Adrenal gland (tissue), 12 donors: Measurements from ENCODE around the gene PBX1. TPM values are rescaled to one million over a fixed set of nuclear protein-coding genes. Genes with fewer than 3 reads are reported as not detected.

Source experiments
- DNase-seq, 7 donors: peaks; one replicate each; pipeline ENCODE4 v3.0.0-alpha.2; 2019 to 2020
- H3K27ac ChIP-seq, 5 donors: fragments of 200-600 bp; sonication (generic) in 4 of 5; 1 replicate in 3 of 5; 2 replicates in 2 of 5; pipeline versions ENCODE4 v1.5.1 to v1.8.0; 2016 to 2020; ENCODE audit warnings: mild to moderate bottlenecking in 1 of 5
- H3K27me3 ChIP-seq: fragments of 200-600 bp; 2 replicates; pipeline ENCODE4 v1.8.0; 2021
- H3K36me3 ChIP-seq, 2 donors: fragments of 200-600 bp; replicated peaks in 1 of 2; 1 replicate in 1 of 2; 2 replicates in 1 of 2; pipeline versions ENCODE4 v1.5.1 to v1.8.0; 2018 to 2022
- H3K4me1 ChIP-seq, 2 donors: fragments of 200-600 bp; replicated peaks in 1 of 2; 1 replicate in 1 of 2; 2 replicates in 1 of 2; pipeline versions ENCODE4 v1.5.1 to v1.8.0; 2018 to 2021
- H3K4me3 ChIP-seq, 4 donors: fragments of 200-600 bp; sonication (generic) in 3 of 4; one replicate each; pipeline ENCODE4 v1.5.1; 2016 to 2018
- H3K9me3 ChIP-seq, 3 donors: fragments of 200-600 bp; sonication (generic) in 1 of 3; replicated peaks in 1 of 3; 1 replicate in 2 of 3; 2 replicates in 1 of 3; pipeline versions ENCODE4 v1.5.1 to v1.8.0; 2016 to 2021
- POLR2A ChIP-seq, 2 donors: fragments of 450-650 bp; IDR thresholded peaks; one replicate each; pipeline ENCODE4 v1.6.1; 2017; ENCODE audit warnings: antibody characterized with exemption in 2 of 2, mild to moderate bottlenecking in 2 of 2, moderate library complexity in 1 of 2
- WGBS, 4 donors: extraction: QIAGEN DNeasy Blood & Tissue Kit in 2 of 4; methylation state at CpG; one replicate each; pipeline versions ENCODE4 v1.1.5 to v1.1.7; 2013 to 2017; 5-methylcytosine and 5-hydroxymethylcytosine counted together
- intact Hi-C, 2 donors: fragments of 100-400 bp; cut with DNase I; formaldehyde crosslinking; loops; one replicate each; pipeline versions ENCODE4 v1.14.1 to v1.15.0; 2022 to 2023
- polyA plus RNA-seq, 3 donors: library from polyadenylated mRNA; stranded (reverse); fragments of 200-250 nt in 2 of 3; fragments of 350-450 nt in 1 of 3; fragmentation: Illumina TruSeq in 1 of 3; extraction: RNeasy Lipid Tissue Mini Kit (QIAGEN cat#74804) in 1 of 3; gene quantifications; one replicate each; pipeline ENCODE4 v1.2.3, GENCODE V29; 2013 to 2014
- total RNA-seq, 9 donors: library from RNA; depleted of rRNA in 4 of 9; stranded (reverse); fragments of >200 nt in 4 of 9; fragments of 120-200 nt in 1 of 9; fragmentation: NEBNext Ultra II Directional in 1 of 9; extraction: Animal tissue kit (Norgen Biotek cat#: 25700) in 1 of 9; gene quantifications; one replicate each; pipeline versions ENCODE4 v1.1.0 to v1.2.4, GENCODE V29; 2013 to 2023
- TF ChIP-seq, protein P1 (sequence below), 6 experiments: fragments of 450-650 bp in 4 of 6; fragments of 200-600 bp in 2 of 6; sonication (generic) in 1 of 6; IDR thresholded peaks; 1 replicate in 5 of 6; 2 replicates in 1 of 6; pipeline versions ENCODE4 v1.5.1 to v1.8.0; 2016 to 2021; ENCODE audit warnings: antibody characterized with exemption in 6 of 6, mild to moderate bottlenecking in 2 of 6, moderate library complexity in 1 of 6
- donor health status: healthy with polysubstance abuse.
- donor health status: Bipolar disorder and iron deficiency.
- donor health status: DM: yes; HTN: yes; CAD: no.
- donor health status: DM: no; HTN: no; CAD: no.
- donor health status: DM: no; HTN: no; CAD: no.
- donor health status: DM: yes; HTN: yes; CAD: no.

PBX1 gene
- total and polyA plus RNA-seq, 12 donors = 13.0 to 294 (median 99.3) TPM

DNA sequence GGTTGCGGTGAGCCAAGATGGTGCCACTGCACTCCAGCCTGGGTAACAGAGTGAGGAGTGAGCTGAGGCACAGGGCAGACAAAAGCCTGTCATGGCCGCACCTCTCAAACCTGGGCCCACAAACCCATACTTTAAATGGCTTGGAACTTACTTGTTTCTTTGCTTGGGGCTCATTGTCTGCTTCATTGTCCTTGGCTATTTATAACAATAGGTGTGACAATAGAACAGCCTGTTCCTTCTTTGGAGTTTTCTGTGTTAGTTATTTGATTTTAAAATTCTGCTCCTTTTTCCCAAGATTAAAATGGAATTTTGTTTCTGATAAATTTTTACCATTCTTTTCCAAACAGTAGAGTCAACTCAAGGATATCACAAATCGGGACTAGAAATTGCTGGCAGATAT, 94.7 kb downstream of the PBX1 start:
- Histone ChIP-seq H3K4me1 (peaks cover 23 to 38% of the 10 kb centered on the region in 2 donors), H3K4me3 (no peak overlapping the region), H3K27me3 (no peaks in the 10 kb centered on the region), H3K36me3 (no peaks in the 10 kb centered on the region), H3K9me3 (no peaks in the 10 kb centered on the region), H3K27ac (no peak overlapping the region)
- intact Hi-C loops = no loop called here
- TF ChIP-seq, protein P1, sequence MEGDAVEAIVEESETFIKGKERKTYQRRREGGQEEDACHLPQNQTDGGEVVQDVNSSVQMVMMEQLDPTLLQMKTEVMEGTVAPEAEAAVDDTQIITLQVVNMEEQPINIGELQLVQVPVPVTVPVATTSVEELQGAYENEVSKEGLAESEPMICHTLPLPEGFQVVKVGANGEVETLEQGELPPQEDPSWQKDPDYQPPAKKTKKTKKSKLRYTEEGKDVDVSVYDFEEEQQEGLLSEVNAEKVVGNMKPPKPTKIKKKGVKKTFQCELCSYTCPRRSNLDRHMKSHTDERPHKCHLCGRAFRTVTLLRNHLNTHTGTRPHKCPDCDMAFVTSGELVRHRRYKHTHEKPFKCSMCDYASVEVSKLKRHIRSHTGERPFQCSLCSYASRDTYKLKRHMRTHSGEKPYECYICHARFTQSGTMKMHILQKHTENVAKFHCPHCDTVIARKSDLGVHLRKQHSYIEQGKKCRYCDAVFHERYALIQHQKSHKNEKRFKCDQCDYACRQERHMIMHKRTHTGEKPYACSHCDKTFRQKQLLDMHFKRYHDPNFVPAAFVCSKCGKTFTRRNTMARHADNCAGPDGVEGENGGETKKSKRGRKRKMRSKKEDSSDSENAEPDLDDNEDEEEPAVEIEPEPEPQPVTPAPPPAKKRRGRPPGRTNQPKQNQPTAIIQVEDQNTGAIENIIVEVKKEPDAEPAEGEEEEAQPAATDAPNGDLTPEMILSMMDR (IDR thresholded peaks at IDR 0.05) = no peak
- TF ChIP-seq POLR2A (IDR thresholded peaks at IDR 0.05) = no peak
- DNase-seq = no peak
- WGBS, 4 donors = 69 to 79% (median 73%) methylated on average over 3 of the region's 3 CpGs

DNA sequence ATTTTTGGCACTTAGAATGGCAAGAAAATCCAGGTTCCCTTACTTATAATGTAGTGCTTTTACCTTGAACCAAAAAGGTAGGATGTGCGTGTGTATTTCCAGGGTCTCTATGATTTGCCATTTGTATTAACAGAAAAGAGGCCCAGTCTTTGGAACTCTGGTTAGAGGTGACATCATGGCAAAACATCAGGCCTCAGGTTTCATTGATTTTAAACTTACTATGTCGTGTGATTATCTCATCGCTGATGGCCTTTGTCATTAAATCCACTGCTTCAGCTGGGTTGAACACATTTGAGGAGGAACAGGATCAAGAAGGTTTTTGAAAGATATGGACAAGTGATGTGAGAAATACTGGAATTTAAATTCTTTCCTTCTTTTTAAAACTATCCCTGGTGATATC, 95.2 kb downstream of the PBX1 start:
- intact Hi-C loops = no loop called here
- 61 to 79% (median 63%) methylated on average over 3 of the region's 3 CpGs for WGBS, 4 donors
- H3K27me3 ChIP-seq = no peaks in the 10 kb centered on the region
- TF ChIP-seq, protein P1 (IDR thresholded peaks at IDR 0.05) = no peak
- TF ChIP-seq POLR2A (IDR thresholded peaks at IDR 0.05) = no peak
- no peaks in the 10 kb centered on the region for H3K9me3 ChIP-seq
- H3K36me3 ChIP-seq = no peaks in the 10 kb centered on the region
- no peak for DNase-seq
- H3K4me1 ChIP-seq = peaks cover 18 to 38% of the 10 kb centered on the region in 2 donors
- H3K4me3 ChIP-seq = no peak overlapping the region
- H3K27ac ChIP-seq = no peak overlapping the region

DNA sequence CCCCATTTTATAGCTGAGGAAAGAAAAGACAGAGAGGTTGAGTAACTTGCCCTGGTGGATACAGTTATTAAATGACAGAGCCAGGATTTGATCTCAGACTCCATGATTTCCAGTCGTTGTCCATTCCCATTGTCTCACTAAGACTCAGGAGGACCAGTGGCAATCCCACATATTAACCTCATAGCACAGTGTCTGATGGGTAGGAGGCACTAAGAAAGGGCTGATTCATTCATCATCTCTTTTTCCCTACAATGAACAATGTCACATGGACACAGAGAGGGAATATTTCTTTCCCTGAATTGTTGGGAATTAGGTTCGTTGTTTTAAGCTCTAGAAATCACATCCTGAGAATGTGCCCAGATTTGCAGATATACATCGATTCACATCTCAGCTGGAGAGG, 99.9 kb downstream of the PBX1 start:
- Histone ChIP-seq H3K27ac (no peak overlapping the region), H3K36me3 (no peaks in the 10 kb centered on the region), H3K27me3 (no peaks in the 10 kb centered on the region), H3K4me1 (peaks cover 4 to 29% of the 10 kb centered on the region in 2 donors), H3K4me3 (no peak overlapping the region), H3K9me3 (no peaks in the 10 kb centered on the region)
- no peak for TF ChIP-seq POLR2A (IDR thresholded peaks at IDR 0.05)
- TF ChIP-seq, protein P1 (IDR thresholded peaks at IDR 0.05) = no peak
- 66 to 85% (median 78%) methylated on average over 3 of the region's 3 CpGs for WGBS, 4 donors
- no peak for DNase-seq
- intact Hi-C loops = no loop called here

DNA sequence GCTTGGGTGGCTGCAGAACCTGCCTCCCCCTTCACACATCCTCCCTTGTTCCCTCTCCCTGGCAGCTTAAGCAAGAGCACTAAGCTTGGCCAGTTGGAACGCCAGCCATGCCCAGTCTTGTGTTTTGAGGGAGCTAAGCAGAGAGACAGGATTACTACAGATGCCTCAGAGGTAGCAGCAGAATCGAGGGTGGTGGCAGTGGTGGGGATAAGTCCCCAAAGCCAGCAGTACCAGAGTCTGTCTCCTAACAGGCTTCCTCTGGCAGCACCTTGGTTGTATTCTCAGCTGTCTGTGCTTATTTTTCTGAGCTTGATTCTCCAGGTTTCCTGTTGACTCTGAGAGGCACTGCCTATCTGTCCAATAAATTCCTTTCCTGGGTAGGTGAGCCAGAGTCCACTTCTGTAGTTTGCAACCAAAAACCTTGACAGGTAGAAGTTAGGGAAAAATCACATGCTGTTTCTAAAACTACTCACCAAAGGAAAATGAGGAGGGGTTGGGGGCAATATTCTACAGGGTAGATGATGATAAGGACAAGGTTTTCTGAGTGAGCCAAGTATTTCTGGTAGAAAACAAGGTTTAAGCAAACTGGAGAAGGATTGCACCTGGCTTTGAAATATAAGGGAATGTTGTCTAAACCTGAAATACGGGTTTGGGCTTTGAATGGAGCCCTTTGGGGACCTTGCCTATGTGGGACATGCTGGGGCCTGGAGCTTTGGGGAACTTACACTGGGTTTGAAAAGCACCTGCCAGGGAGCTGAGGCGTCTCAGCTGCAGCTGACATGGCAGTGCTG, 100.8 kb downstream of the PBX1 start:
- no peak overlapping the region for H3K27ac ChIP-seq
- TF ChIP-seq POLR2A (IDR thresholded peaks at IDR 0.05) = no peak
- TF ChIP-seq, protein P1 (IDR thresholded peaks at IDR 0.05) = no peak
- WGBS, 4 donors = 74 to 80% (median 77%) methylated on average over 3 to 4 of the region's 4 CpGs
- H3K9me3 ChIP-seq = no peaks in the 10 kb centered on the region
- no peaks in the 10 kb centered on the region for H3K36me3 ChIP-seq
- intact Hi-C loops = no loop called here
- no peak overlapping the region for H3K4me3 ChIP-seq
- peaks cover 0 to 29% of the 10 kb centered on the region in 2 donors for H3K4me1 ChIP-seq
- no peaks in the 10 kb centered on the region for H3K27me3 ChIP-seq
- no peak for DNase-seq
